Measurements from ENCODE around the gene DGCR2.

- TF ChIP-seq CTCF (IDR thresholded peaks at IDR 0.05) (no peak), POLR2A (IDR thresholded peaks at IDR 0.05) (no peak)
Observed at GRCh38 chr22:19127329-19128008, 5.3 kb upstream of the DGCR2 start.
